K562 (cell line): Measurements from ENCODE around the gene EYA2. TPM values are rescaled to one million over a fixed set of nuclear protein-coding genes. Genes with fewer than 3 reads are reported as not detected.

Source experiments
- ATAC-seq: fragments of 200-7000 bp; cut with Tn5 transposase; 3 replicates; pipeline ENCODE4 v1.9.1; 2020; ENCODE audit warnings: moderate library complexity
- BruUV-seq: library from RNA; stranded (reverse); fragments of 400-500 nt; replicated peaks from 2 replicates; lab custom pipeline; 2021; lab: Mats Ljungman, UMichigan
- CTCF ChIA-PET: fragments of 300-600 bp; formaldehyde crosslinking; extraction: SDS; loops from one replicate; lab custom pipeline; 2021; ENCODE audit warnings: low intra/inter-chr PET ratio; lab: Yijun Ruan, JAX
- POLR2A ChIA-PET: fragments of 300-600, 350-650 bp; sonication (Branson Sonifier 250); formaldehyde crosslinking; extraction: SDS; loops from one replicate; lab custom pipeline; 2021; ENCODE audit warnings: antibody characterized with exemption, inconsistent platforms; lab: Yijun Ruan, JAX
- DNase-seq, 4 experiments: peaks; one replicate each; pipeline versions ENCODE4 v3.0.0 to v3.0.0-alpha.2; 2011 to 2018; ENCODE audit warnings: low spot score in 3 of 4, mixed read lengths in 3 of 4; ENCODE audit errors: extremely low read depth in 1 of 4
- FAIRE-seq: peaks from 2 replicates; lab custom pipeline; 2011; peaks lifted over from hg19 to GRCh38; lab: Jason Lieb, UNC
- H2AFZ ChIP-seq: 2 replicates; pipeline ENCODE4 v1.6.0; 2011; ENCODE audit warnings: low read depth, low read length, control low read depth, inconsistent platforms
- H3K27ac ChIP-seq: fragments of 200-600 bp; 3 replicates; pipeline ENCODE4 v1.8.0; 2011; ENCODE audit warnings: low read depth, mild to moderate bottlenecking, control low read depth, inconsistent platforms, low read length, moderate library complexity, mixed read lengths; ENCODE audit errors: extremely low read depth
- H3K27me3 ChIP-seq, 2 experiments: fragments of 300-600 bp in 1 of 2; 2 replicates in 1 of 2; 3 replicates in 1 of 2; pipeline versions ENCODE4 v1.6.0 to v1.8.0; 2011; ENCODE audit warnings: inconsistent platforms in 2 of 2, low read length in 2 of 2, mild to moderate bottlenecking in 1 of 2, mixed read lengths in 1 of 2, moderate library complexity in 1 of 2; ENCODE audit not compliant: control insufficient read depth in 2 of 2, insufficient read depth in 2 of 2
- H3K36me3 ChIP-seq: fragments of 300-600 bp; 3 replicates; pipeline ENCODE4 v1.8.0; 2011; ENCODE audit warnings: mild to moderate bottlenecking, low read length, inconsistent platforms; ENCODE audit not compliant: control insufficient read depth, insufficient read depth
- H3K4me1 ChIP-seq, 2 experiments: fragments of 200-600 bp in 1 of 2; replicated peaks in 1 of 2; 2 replicates in 1 of 2; 3 replicates in 1 of 2; pipeline versions ENCODE4 v1.5.1 to v1.8.0; 2011; ENCODE audit warnings: inconsistent platforms in 2 of 2, low read length in 2 of 2, mild to moderate bottlenecking in 1 of 2, mixed read lengths in 1 of 2, moderate library complexity in 1 of 2; ENCODE audit not compliant: control insufficient read depth in 2 of 2, insufficient read depth in 2 of 2
- H3K4me2 ChIP-seq: 2 replicates; pipeline ENCODE4 v1.6.1; 2011; ENCODE audit warnings: low read length, control low read depth, inconsistent platforms, mixed read lengths; ENCODE audit not compliant: insufficient read depth
- H3K4me3 ChIP-seq: fragments of 200-600 bp; sonication (generic), shearing (Covaris generic); 2 replicates; pipeline ENCODE4 v1.5.1; 2016; ENCODE audit warnings: control low read depth, inconsistent platforms
- H3K79me2 ChIP-seq: fragments of 200-600 bp; 3 replicates; pipeline ENCODE4 v1.8.0; 2011; ENCODE audit warnings: low read length, inconsistent platforms; ENCODE audit not compliant: control insufficient read depth, insufficient read depth
- H3K9ac ChIP-seq, 2 experiments: 2 replicates each; pipeline versions ENCODE4 v1.6.0 to v1.6.1; 2011; ENCODE audit warnings: low read depth in 2 of 2, low read length in 2 of 2, control low read depth in 1 of 2, inconsistent platforms in 1 of 2, mild to moderate bottlenecking in 1 of 2, mixed read lengths in 1 of 2; ENCODE audit not compliant: insufficient read depth in 1 of 2
- H3K9me1 ChIP-seq: one replicate; pipeline ENCODE4 v1.6.0; 2011; ENCODE audit warnings: inconsistent platforms, mild to moderate bottlenecking, low read length, moderate library complexity; ENCODE audit not compliant: control insufficient read depth, insufficient read depth
- H3K9me3 ChIP-seq: replicated peaks from 2 replicates; pipeline ENCODE4 v1.5.1; 2011; ENCODE audit warnings: low read depth, low read length, inconsistent platforms; ENCODE audit not compliant: control insufficient read depth, insufficient read depth
- H4K20me1 ChIP-seq: replicated peaks from 2 replicates; pipeline ENCODE4 v1.6.1; 2011; ENCODE audit warnings: low read length, inconsistent platforms, mixed read lengths; ENCODE audit not compliant: control insufficient read depth, insufficient read depth
- ATF1 ChIP-seq, 2 experiments: fragments of 450-650 bp in 1 of 2; IDR thresholded peaks; 2 replicates each; pipeline ENCODE4 v1.6.1; 2016; ENCODE audit warnings: missing compliant biosample characterization in 1 of 2, missing genetic modification characterization in 1 of 2
- BMI1 ChIP-seq: fragments of 150-350 bp; IDR thresholded peaks from 2 replicates; pipeline ENCODE4 v1.6.1; 2014; ENCODE audit warnings: low read length
- CHD4 ChIP-seq: fragments of 200-600 bp; sonication (generic); IDR thresholded peaks from 3 replicates; pipeline ENCODE4 v1.6.1; 2012; ENCODE audit warnings: low read depth, mild to moderate bottlenecking, mixed read lengths, low read length, inconsistent platforms; ENCODE audit not compliant: insufficient read depth, insufficient replicate concordance, poor library complexity, severe bottlenecking
- ETS2 ChIP-seq: IDR thresholded peaks from 2 replicates; pipeline ENCODE4 v1.6.1; 2016; ENCODE audit warnings: borderline replicate concordance, missing genetic modification characterization, mild to moderate bottlenecking, moderate library complexity, missing compliant biosample characterization; ENCODE audit not compliant: poor library complexity, severe bottlenecking
- ETV5 ChIP-seq: sonication (generic); formaldehyde crosslinking; IDR thresholded peaks from 2 replicates; pipeline ENCODE4 v1.4.0; 2020; ENCODE audit warnings: low read depth, mild to moderate bottlenecking, missing genetic modification reagents
- KLF16 ChIP-seq: IDR thresholded peaks from 2 replicates; pipeline ENCODE4 v1.6.1; 2016; ENCODE audit warnings: antibody characterized with exemption
- MYNN ChIP-seq, 2 experiments: sonication (generic); formaldehyde crosslinking in 1 of 2; IDR thresholded peaks; 2 replicates each; pipeline versions ENCODE4 v1.5.0 to v1.6.1; 2016 to 2020; ENCODE audit warnings: antibody characterized with exemption in 1 of 2, missing genetic modification reagents in 1 of 2
- RUNX1 ChIP-seq: sonication (generic); IDR thresholded peaks from 2 replicates; pipeline ENCODE4 v1.6.1; 2016; ENCODE audit warnings: antibody characterized with exemption, low read depth
- SETDB1 ChIP-seq: IDR thresholded peaks from one replicate; pipeline ENCODE4 v1.6.1; 2012; ENCODE audit warnings: low read length, control low read depth, inconsistent platforms
- SPI1 ChIP-seq: IDR thresholded peaks from 2 replicates; pipeline ENCODE4 v1.6.1; 2011; ENCODE audit warnings: low read depth, low read length, control low read depth, borderline replicate concordance
- SRSF7 ChIP-seq: fragments of 200-400 bp; formaldehyde crosslinking; optimal IDR thresholded peaks from 2 replicates; pipeline ENCODE3; 2017; ENCODE audit warnings: mild to moderate bottlenecking, low read depth, low read length
- TBL1XR1 ChIP-seq, 2 experiments: IDR thresholded peaks; 2 replicates each; pipeline ENCODE4 v1.6.1; 2012; ENCODE audit warnings: improper control_type of control experiment in 2 of 2, low read length in 2 of 2, mild to moderate bottlenecking in 1 of 2
- ZKSCAN8 ChIP-seq: fragments of 200-800 bp; sonication (Bioruptor generic); IDR thresholded peaks from 2 replicates; pipeline ENCODE4 v1.6.1; 2016; ENCODE audit warnings: missing genetic modification characterization, missing compliant biosample characterization
- ZNF830 ChIP-seq: fragments of 250-450 bp; sonication (Bioruptor Pico); IDR thresholded peaks from 2 replicates; pipeline ENCODE4 v1.5.0; 2021; ENCODE audit warnings: mild to moderate bottlenecking
- WGBS: fragments of 100-300 bp; shearing (Covaris generic); methylation state at CpG from one replicate; pipeline ENCODE4 v1.1.6; 2016; ENCODE audit warnings: low coverage, mixed read lengths; ENCODE audit not compliant: insufficient coverage; ENCODE audit errors: missing lambda C conversion rate; 5-methylcytosine and 5-hydroxymethylcytosine counted together
- in situ Hi-C: fragments of 300-500 bp; cut with MboI; formaldehyde crosslinking; loops from 4 replicates; pipeline ENCODE4 v1.15.0; 2018; ENCODE audit warnings: inconsistent platforms, mixed read lengths
- intact Hi-C: fragments of 100-400 bp; cut with micrococcal nuclease; formaldehyde crosslinking; loops from 2 replicates; pipeline ENCODE4 v1.14.2; 2022
- polyA plus RNA-seq, 8 experiments: library from polyadenylated mRNA; depleted of rRNA in 4 of 8; stranded (reverse) in 5 of 8; unstranded in 3 of 8; fragments of >200 nt; fragmentation: Nextera tagmentation in 2 of 8; fragmentation: Illumina TruSeq in 1 of 8; extraction: Ambion mirVana in 2 of 8; extraction: Trizol in 1 of 8; gene quantifications; 2 replicates each; pipeline versions ENCODE4 v1.2.1 to v1.2.3, GENCODE V29; 2011 to 2014; ENCODE audit warnings: inconsistent platforms in 1 of 8, missing spikeins in 1 of 8
- total RNA-seq, 7 experiments: library from RNA; depleted of rRNA in 6 of 7; stranded (reverse); fragments of >200 nt in 6 of 7; fragmentation: Illumina TruSeq in 2 of 7; extraction: Trizol in 2 of 7; gene quantifications; 2 replicates each; pipeline versions ENCODE4 v1.2.1 to v1.2.3, GENCODE V29; 2011 to 2021; ENCODE audit warnings: low replicate concordance in 1 of 7
- TF ChIP-seq, protein P1 (sequence below): sonication (generic); formaldehyde crosslinking; IDR thresholded peaks from 2 replicates; pipeline ENCODE4 v1.8.0; 2022; ENCODE audit warnings: mild to moderate bottlenecking, missing genetic modification reagents

Gene EYA2
- total and polyA plus RNA-seq, 9 of the 15 experiments (the other 6 are each of a cell fraction or from before 2014, with no cell fraction given): 0.03 TPM; not detected in 8

DNA sequence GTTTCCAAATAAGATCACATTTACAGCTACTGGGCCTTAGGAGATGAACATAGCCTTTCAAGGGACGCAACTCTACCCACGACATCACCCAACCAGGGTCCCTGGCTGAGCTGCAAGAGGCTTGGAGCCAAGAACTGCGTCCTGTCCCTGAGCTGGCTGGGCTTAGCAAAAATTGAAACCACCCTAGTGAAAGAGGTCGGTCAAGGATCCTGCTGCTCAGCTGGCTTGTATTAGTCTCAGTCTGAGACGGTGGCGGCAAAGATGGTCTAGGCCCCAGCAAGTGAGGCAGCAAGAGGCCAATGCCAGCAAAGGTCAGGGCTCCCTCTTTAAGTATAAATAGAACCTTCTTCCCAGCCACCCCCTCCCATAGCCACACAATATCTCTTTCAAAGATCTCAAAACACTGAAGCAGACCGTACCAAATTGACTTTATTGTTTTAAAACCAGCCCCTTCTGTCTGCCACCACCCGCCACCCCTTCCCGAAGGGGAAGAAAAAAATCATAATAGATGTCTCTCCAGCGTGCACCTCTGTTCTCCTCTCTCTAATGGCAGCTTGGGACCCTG lies 140.5 kb downstream of the EYA2 start (continued):
- TF ChIP-seq, protein P1, sequence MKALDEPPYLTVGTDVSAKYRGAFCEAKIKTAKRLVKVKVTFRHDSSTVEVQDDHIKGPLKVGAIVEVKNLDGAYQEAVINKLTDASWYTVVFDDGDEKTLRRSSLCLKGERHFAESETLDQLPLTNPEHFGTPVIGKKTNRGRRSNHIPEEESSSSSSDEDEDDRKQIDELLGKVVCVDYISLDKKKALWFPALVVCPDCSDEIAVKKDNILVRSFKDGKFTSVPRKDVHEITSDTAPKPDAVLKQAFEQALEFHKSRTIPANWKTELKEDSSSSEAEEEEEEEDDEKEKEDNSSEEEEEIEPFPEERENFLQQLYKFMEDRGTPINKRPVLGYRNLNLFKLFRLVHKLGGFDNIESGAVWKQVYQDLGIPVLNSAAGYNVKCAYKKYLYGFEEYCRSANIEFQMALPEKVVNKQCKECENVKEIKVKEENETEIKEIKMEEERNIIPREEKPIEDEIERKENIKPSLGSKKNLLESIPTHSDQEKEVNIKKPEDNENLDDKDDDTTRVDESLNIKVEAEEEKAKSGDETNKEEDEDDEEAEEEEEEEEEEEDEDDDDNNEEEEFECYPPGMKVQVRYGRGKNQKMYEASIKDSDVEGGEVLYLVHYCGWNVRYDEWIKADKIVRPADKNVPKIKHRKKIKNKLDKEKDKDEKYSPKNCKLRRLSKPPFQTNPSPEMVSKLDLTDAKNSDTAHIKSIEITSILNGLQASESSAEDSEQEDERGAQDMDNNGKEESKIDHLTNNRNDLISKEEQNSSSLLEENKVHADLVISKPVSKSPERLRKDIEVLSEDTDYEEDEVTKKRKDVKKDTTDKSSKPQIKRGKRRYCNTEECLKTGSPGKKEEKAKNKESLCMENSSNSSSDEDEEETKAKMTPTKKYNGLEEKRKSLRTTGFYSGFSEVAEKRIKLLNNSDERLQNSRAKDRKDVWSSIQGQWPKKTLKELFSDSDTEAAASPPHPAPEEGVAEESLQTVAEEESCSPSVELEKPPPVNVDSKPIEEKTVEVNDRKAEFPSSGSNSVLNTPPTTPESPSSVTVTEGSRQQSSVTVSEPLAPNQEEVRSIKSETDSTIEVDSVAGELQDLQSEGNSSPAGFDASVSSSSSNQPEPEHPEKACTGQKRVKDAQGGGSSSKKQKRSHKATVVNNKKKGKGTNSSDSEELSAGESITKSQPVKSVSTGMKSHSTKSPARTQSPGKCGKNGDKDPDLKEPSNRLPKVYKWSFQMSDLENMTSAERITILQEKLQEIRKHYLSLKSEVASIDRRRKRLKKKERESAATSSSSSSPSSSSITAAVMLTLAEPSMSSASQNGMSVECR (CRISPR knock-in tag): no peak
- TF ChIP-seq MYNN (IDR thresholded peaks at IDR 0.05): no peak
- TF ChIP-seq MYNN (CRISPR knock-in tag; IDR thresholded peaks at IDR 0.05): no peak
- TF ChIP-seq ATF1 (CRISPR knock-in tag; IDR thresholded peaks at IDR 0.05): no peak
- TF ChIP-seq ATF1 (tag; IDR thresholded peaks at IDR 0.05): no peak

DNA sequence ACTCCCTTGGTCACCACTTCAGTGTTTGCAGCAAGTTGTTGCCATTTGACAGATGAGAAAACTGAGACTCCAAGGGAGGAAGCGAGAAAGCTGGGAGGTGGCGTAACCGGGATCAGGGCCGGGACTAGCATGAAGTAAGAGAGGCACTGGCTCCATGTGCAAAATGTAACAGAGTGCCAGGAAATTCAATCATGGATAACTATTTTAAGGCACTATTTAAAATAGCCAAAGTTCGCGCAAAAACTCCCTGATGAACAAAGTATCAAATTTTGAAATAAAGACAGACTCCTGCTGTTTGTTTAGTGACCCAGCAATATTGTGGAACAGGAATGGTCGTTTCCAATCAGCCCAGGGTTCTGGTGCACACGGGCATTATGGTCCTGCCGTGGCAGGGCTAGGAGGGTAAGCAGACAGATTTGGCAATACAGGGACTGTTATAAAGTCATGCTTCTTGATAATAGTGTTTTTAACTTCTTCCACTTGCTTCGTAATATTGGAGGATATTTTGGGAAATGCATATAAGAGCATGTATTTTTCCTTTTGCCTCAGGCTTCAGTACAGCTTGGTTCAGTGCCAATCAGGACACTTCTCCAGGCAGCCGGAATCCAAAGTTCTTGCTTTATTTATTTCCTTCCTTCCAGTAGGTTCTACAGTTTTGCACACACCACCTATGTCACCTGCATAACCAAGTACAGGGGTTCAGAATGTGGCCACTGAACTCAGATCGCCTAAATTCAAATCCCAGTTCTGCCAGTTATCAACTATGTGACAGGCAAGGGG lies 141.6 kb downstream of the EYA2 start:
- intact Hi-C loops (no loop called here), in situ Hi-C loops (no loop called here)
- Histone ChIP-seq H3K9me1 (no peaks in the 10 kb centered on the region), H4K20me1 (no peaks in the 10 kb centered on the region), H3K79me2 (no peaks in the 10 kb centered on the region), H3K4me2 (no peak overlapping the region), H3K27me3 (peaks cover 0 to 27% of the 10 kb centered on the region in 2 experiments; a peak in 1 of 5 replicates), H3K4me3 (no peak overlapping the region), H3K9me3 (no peaks in the 10 kb centered on the region), H3K4me1 (peaks cover 2 to 11% of the 10 kb centered on the region in 2 experiments; a peak in 4 of 5 replicates), H3K9ac (no peak overlapping the region), H3K36me3 (no peaks in the 10 kb centered on the region), H3K27ac (no peak overlapping the region), H2AFZ (no peak overlapping the region)
- TF ChIP-seq KLF16: no peak
- TF ChIP-seq ZNF830: no peak
- TF ChIP-seq SPI1: no peak
- TF ChIP-seq ETV5 (CRISPR knock-in tag): no peak
- no peak for TF ChIP-seq BMI1
- TF ChIP-seq SRSF7: no peak
- TF ChIP-seq ZKSCAN8 (CRISPR knock-in tag): no peak
- no peak for TF ChIP-seq SETDB1
- TF ChIP-seq RUNX1: no peak
- no peak for TF ChIP-seq CHD4
- no peak for TF ChIP-seq TBL1XR1 (IDR thresholded peaks at IDR 0.05; ENCODE audit: low read length in 2 of 2)
- no peak for TF ChIP-seq ETS2 (tag)
- BruUV-seq: no TSS peak
- WGBS: 8% methylated on average over 12 of the region's 12 CpGs
- no peak for FAIRE-seq
- POLR2A ChIA-PET: no interaction called here
- ATAC-seq: no peak
- no peak for DNase-seq
- CTCF ChIA-PET: no interaction called here
